Gastrocnemius medialis (tissue), 4 donors: ENCODE measurements around the gene RUSF1. TPM values are rescaled to one million over a fixed set of nuclear protein-coding genes. Genes with fewer than 3 reads are reported as not detected.

Experiments
- ATAC-seq, 2 donors: fragments of 150-250 bp; one replicate each; pipeline ENCODE4 v1.9.1; 2016
- DNase-seq, 2 donors: peaks; one replicate each; pipeline ENCODE4 v3.0.0-alpha.2; 2019
- H3K27ac ChIP-seq, 4 donors: fragments of 200-600 bp; sonication (generic); 1 replicate in 1 of 4; 2 replicates in 3 of 4; pipeline ENCODE4 v1.5.1; 2016 to 2018; ENCODE audit warnings: mild to moderate bottlenecking in 2 of 4, moderate library complexity in 1 of 4
- H3K27me3 ChIP-seq, 3 donors: fragments of 200-600 bp; sonication (generic) in 2 of 3; 1 replicate in 1 of 3; 2 replicates in 2 of 3; pipeline versions ENCODE4 v1.5.1 to v1.6.0; 2016 to 2019; ENCODE audit warnings: mild to moderate bottlenecking in 1 of 3, moderate library complexity in 1 of 3
- H3K36me3 ChIP-seq, 2 donors: fragments of 200-600 bp; sonication (generic) in 1 of 2; one replicate each; pipeline ENCODE4 v1.5.1; 2017 to 2018
- H3K4me1 ChIP-seq, 2 donors: fragments of 200-600 bp; sonication (generic) in 1 of 2; one replicate each; pipeline ENCODE4 v1.5.1; 2016 to 2017; ENCODE audit warnings: mild to moderate bottlenecking in 2 of 2
- H3K4me3 ChIP-seq, 4 donors: fragments of 200-600 bp; sonication (generic) in 3 of 4; 1 replicate in 1 of 4; 2 replicates in 3 of 4; pipeline ENCODE4 v1.5.1; 2016 to 2019; ENCODE audit warnings: mild to moderate bottlenecking in 2 of 4
- H3K9me3 ChIP-seq, 3 donors: fragments of 200-600 bp; sonication (generic) in 2 of 3; 1 replicate in 1 of 3; 2 replicates in 2 of 3; pipeline ENCODE4 v1.5.1; 2016 to 2019
- CTCF ChIP-seq, 5 experiments: fragments of 450-650 bp in 3 of 5; fragments of 200-600 bp in 2 of 5; sonication (generic) in 2 of 5; IDR thresholded peaks in 4 of 5; conservative IDR thresholded peaks in 1 of 5; 1 replicate in 4 of 5; 2 replicates in 1 of 5; pipeline ENCODE4 v1.5.1; 2016 to 2019; ENCODE audit warnings: antibody characterized with exemption in 5 of 5, mild to moderate bottlenecking in 3 of 5, moderate library complexity in 3 of 5
- POLR2A ChIP-seq, 2 donors: fragments of 450-650 bp; IDR thresholded peaks; one replicate each; pipeline ENCODE4 v1.6.1; 2017; ENCODE audit warnings: antibody characterized with exemption in 2 of 2, mild to moderate bottlenecking in 2 of 2, moderate library complexity in 2 of 2
- in situ Hi-C, 4 donors: fragments of 200-750 bp; cut with MboI; loops; one replicate each; pipeline versions ENCODE4 v1.15.0 to v1.8.0; 2017; ENCODE audit warnings: low sequenced_read_pairs in 4 of 4
- intact Hi-C: fragments of 100-400 bp; cut with DNase I; formaldehyde crosslinking; loops from one replicate; pipeline ENCODE4 v1.15.1; 2023; ENCODE audit warnings: low total_unique reads
- total RNA-seq, 4 donors: library from RNA; depleted of rRNA; stranded (reverse); fragments of >200 nt; gene quantifications; one replicate each; pipeline versions ENCODE4 v1.1.0 to v1.2.3, GENCODE V29; 2016

Gene RUSF1
- total RNA-seq, 4 donors from 2014 or later, result 6.7 to 15.1 (median 8.5) TPM

DNA sequence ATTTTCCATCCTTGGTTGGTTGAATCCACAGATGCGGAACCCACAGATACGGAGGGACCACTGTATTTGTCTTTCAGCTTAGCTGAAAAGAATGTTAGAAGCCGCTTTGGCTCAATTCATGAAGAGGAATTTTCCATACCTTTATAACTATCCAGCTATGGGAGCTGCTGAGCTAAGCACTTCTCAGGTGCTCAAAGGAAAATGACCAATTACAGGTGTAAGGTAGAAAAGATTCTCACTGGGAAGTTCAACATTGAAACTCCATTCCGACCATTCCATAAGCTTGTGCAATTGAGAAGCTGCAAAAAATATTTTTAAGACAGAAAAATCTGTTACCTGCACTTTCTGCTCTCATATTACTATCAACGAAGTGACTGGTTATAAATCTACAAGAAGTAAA, 22.2 kb upstream of the RUSF1 start:
- Histone ChIP-seq H3K27me3 (peaks cover 22 to 59% (median 38%) of the 10 kb centered on the region in 3 donors), H3K9me3 (no peaks in the 10 kb centered on the region), H3K4me1 (peaks cover 0 to 4% of the 10 kb centered on the region in 2 donors), H3K4me3 (no peak overlapping the region), H3K27ac (no peak overlapping the region), H3K36me3 (no peaks in the 10 kb centered on the region)
- in situ Hi-C loops (no loop called here), intact Hi-C loops (no loop called here)
- ATAC-seq, result no peak
- DNase-seq, result no peak
- no peak for TF ChIP-seq POLR2A (IDR thresholded peaks at IDR 0.05)
- TF ChIP-seq CTCF (IDR thresholded peaks at IDR 0.05 in 4 of 5, conservative IDR thresholded peaks at IDR 0.05 in 1 of 5), result no peak

GRCh38 chr16:31529937-31530312, 21.7 kb upstream of the RUSF1 start:
- peaks cover 22 to 59% (median 37%) of the 10 kb centered on the region in 3 donors for H3K27me3 ChIP-seq
- ATAC-seq (no peak), DNase-seq (no peak)
- no peak overlapping the region for H3K27ac ChIP-seq
- in situ Hi-C loops (no loop called here), intact Hi-C loops (no loop called here)
- no peaks in the 10 kb centered on the region for H3K9me3 ChIP-seq
- no peak for TF ChIP-seq POLR2A (IDR thresholded peaks at IDR 0.05)
- no peak for TF ChIP-seq CTCF (IDR thresholded peaks at IDR 0.05 in 4 of 5, conservative IDR thresholded peaks at IDR 0.05 in 1 of 5)
- peaks cover 0 to 4% of the 10 kb centered on the region in 2 donors for H3K4me1 ChIP-seq
- peak overlapping the region in 2 of 4 donors; percentile 36 to 38 for H3K4me3 ChIP-seq
- H3K36me3 ChIP-seq, result no peaks in the 10 kb centered on the region

GRCh38 chr16:31529108-31529936, 21.1 kb upstream of the RUSF1 start:
- Histone ChIP-seq H3K27me3 (peaks cover 22 to 57% (median 34%) of the 10 kb centered on the region in 3 donors), H3K36me3 (no peaks in the 10 kb centered on the region), H3K9me3 (no peaks in the 10 kb centered on the region), H3K4me1 (peaks cover 0 to 4% of the 10 kb centered on the region in 2 donors), H3K4me3 (peak overlapping the region; percentile 30 to 38 (median 34)), H3K27ac (no peak overlapping the region)
- ATAC-seq (no peak), DNase-seq (no peak)
- no peak for TF ChIP-seq POLR2A (IDR thresholded peaks at IDR 0.05)
- TF ChIP-seq CTCF (IDR thresholded peaks at IDR 0.05 in 4 of 5, conservative IDR thresholded peaks at IDR 0.05 in 1 of 5), result no peak
- intact Hi-C loops, result no loop called here
- in situ Hi-C loops, result no loop called here

GRCh38 chr16:31528523-31529107, 20.4 kb upstream of the RUSF1 start:
- TF ChIP-seq CTCF (IDR thresholded peaks at IDR 0.05 in 4 of 5, conservative IDR thresholded peaks at IDR 0.05 in 1 of 5) (no peak), POLR2A (IDR thresholded peaks at IDR 0.05) (no peak)
- in situ Hi-C loops (no loop called here), intact Hi-C loops (no loop called here)
- no peak for DNase-seq
- H3K27me3 ChIP-seq, result peaks cover 22 to 54% (median 34%) of the 10 kb centered on the region in 3 donors
- H3K9me3 ChIP-seq, result no peaks in the 10 kb centered on the region
- H3K27ac ChIP-seq, result no peak overlapping the region
- H3K4me3 ChIP-seq, result peak overlapping the region; percentile 30 to 38 (median 34)
- no peak for ATAC-seq
- H3K4me1 ChIP-seq, result peaks cover 0 to 4% of the 10 kb centered on the region in 2 donors
- H3K36me3 ChIP-seq, result no peaks in the 10 kb centered on the region
